GM19463 (cell line): ENCODE data around the gene BASP1.
"Not testable (repeated sequence)": the region's sequence is repeated elsewhere in the genome, so short reads cannot be mapped to it uniquely, and the experiment has no call there.

Source experiments
- ATAC-seq: cut with Tn5 transposase; IDR thresholded peaks from one replicate; pipeline ENCODE4 v1.9.1; 2021; ENCODE audit warnings: mild to moderate bottlenecking, moderate library complexity; ENCODE audit not compliant: unreplicated experiment

The BASP1 gene

DNA sequence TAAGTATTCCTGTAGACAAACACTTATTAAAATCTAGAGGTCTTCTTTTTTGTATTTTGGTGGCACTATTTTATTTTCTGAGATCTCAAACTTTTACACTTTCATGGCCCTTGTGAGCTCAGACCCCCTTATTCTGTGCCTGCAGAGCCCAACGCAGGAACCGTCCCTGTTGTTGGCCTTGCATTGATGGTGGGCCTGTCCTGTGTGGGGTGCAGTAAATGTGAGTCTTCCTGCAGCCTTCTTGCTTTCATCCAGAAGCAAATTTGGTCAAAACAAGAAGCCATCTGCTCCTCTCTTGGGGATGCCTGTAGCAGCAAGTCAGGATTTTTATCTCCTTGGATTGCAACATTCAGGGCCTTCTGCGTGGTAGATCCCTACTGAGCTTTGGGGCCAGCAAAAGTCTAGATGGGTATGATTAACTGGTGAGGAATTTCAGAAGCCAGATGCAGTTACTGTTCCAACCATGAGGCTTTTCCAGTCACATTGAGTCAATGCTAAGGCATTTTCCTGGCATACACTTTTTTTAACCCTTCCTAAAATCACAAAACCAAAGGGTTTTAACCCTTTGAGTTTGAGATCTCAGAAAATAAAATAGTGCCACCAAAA is 31.7 kb downstream of the BASP1 start:
- no peak for ATAC-seq

DNA sequence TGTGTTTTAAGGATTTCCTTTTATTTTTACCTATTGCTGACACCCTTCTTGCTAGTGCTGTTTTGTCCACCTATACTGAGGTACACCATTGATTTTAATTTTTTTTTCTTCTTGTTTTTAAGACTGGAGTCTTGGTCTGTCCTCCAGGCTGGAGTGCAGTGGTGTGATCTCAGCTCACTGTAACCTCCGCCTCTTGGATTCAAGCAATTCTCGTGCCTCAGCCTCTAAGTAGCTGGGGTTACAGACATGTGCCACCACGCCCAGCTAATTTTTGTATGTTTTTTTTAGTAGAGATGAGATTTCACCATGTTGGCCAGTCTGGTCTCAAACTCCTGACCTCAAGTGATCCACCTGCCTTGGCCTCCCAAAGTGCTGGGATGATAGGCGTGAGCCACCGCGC is 32.4 kb downstream of the BASP1 start:
- not testable (repeated sequence) for ATAC-seq

DNA sequence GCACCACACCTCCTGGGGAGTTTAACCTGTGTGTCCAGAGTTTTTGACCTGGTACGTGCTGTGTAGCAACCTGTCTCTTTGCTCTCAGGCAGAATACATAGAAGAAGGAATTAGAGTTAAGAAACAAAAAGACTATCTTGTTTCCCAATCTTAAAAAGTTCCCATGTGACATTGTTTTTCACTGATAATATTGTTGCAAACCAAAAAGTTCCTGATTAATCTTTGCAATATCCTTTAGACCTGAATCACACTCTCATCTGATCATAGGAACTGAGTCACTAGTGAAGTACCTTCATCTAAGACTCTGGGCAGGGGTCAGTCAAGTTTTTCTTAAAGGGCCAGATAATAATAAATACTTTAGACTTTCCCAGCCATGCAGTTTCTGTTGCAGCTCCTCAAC is 35.1 kb downstream of the BASP1 start:
- ATAC-seq, result no peak

DNA sequence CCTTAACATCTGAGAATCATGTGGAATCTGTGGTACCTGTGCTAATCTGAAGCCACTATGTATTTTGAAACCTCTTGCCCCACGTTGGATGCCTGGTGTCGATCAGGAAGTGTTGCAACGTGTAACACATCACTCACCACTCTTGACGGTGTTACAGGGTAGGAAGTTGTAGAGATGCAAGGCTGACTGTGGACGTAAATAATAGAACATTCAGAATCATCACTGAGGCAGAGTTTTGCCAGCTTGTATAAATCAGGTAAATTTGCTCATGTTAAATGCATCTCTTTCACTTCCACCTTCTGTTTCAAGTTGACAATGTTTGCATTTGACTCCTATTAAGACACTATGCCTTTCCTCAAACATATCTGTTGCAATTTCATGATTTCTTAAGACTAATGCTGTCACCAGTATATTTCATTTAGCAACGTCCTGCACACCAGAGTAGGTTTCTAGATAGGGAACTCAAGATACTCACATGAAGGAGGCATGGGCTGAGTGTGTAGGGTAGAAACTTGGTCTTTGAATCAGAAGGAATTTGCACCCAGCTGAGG is 38.1 kb downstream of the BASP1 start:
- no peak for ATAC-seq

DNA sequence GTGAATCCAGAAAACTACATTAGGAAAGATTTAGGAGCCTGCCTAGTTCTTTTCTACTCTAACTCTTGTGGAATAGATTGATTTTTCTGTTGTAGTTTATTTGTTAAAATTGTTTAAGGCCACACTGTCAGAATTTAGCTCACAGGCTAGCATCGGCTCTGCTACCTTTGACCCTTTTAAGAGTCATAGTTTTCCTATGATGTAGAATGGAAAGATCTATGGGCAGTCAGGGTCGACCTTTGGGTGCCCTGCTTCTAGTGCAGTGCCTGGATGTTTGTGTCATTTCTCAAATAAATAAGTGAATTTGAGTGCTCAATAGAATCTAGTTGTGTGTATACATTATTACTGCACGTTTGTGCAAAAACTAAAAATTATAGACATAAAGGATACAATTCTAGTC is 38.7 kb downstream of the BASP1 start:
- ATAC-seq, result no peak

- ATAC-seq, result no peak
Measured at GRCh38 chr5:17256839-17257238, 39.4 kb downstream of the BASP1 start.

DNA sequence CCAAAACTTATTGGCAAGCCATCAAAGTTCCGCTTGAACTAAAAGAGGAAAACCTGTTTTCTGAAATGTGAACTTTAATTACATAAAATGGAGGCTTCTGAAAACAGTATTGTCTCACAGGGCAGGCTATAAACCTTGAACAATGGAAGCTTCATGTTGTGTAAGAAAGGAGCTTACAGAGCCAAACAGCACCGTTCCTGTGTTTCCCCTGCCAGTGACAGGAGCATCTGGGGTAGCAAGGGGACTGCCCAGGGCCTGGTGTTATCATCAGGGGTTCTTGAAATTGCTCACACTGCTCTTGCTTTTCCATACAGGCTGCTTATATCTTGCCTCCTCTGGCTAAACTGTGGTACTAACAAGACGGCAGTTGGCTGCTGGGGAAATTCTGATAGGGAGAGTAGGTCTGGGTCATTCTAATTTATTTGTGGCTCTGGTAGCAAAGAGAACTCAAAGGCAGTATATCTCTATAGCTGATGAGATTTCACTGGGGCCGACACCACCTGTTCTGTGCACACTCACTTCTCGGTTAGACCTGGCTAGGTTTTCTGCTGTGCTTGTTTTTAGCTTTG is 40.4 kb downstream of the BASP1 start:
- peak; percentile 84 for ATAC-seq

GRCh38 chr5:17258431-17258830 is 41.0 kb downstream of the BASP1 start:
- no peak for ATAC-seq

GRCh38 chr5:17259012-17259411 is 41.6 kb downstream of the BASP1 start:
- ATAC-seq, result not testable (repeated sequence)

GRCh38 chr5:17259630-17260257 is 42.3 kb downstream of the BASP1 start:
- ATAC-seq, result no peak

- ATAC-seq, result no peak
Measured at GRCh38 chr5:17260549-17260948, 43.1 kb downstream of the BASP1 start.

- ATAC-seq, result no peak
Measured at GRCh38 chr5:17261075-17261474, 43.6 kb downstream of the BASP1 start.

GRCh38 chr5:17265041-17265440 is 47.6 kb downstream of the BASP1 start:
- no peak for ATAC-seq

- ATAC-seq, result peak; percentile 62
Measured at GRCh38 chr5:17267106-17267505, 49.7 kb downstream of the BASP1 start.

- peak; percentile 70 for ATAC-seq
Measured at GRCh38 chr5:17269201-17269600, 51.8 kb downstream of the BASP1 start.

DNA sequence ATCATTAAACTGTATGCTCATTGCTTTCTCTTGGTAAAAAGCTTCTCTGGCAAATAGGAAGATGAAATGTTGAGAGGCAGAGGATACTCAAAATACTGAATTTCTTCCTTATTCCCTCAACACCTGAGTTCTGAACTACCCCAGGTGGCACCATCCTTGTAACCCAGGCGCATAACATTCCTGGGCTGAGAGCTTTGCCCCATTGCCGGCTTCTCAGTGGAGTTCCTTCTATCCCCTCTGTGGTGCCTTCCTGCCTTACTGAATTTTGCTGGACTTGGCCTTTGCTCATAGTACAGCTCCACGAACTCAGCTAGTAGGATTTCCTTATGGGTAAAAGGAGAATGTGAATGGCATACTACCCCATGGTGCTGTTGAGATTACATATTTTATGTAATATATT is 54.7 kb downstream of the BASP1 start:
- ATAC-seq, result no peak

DNA sequence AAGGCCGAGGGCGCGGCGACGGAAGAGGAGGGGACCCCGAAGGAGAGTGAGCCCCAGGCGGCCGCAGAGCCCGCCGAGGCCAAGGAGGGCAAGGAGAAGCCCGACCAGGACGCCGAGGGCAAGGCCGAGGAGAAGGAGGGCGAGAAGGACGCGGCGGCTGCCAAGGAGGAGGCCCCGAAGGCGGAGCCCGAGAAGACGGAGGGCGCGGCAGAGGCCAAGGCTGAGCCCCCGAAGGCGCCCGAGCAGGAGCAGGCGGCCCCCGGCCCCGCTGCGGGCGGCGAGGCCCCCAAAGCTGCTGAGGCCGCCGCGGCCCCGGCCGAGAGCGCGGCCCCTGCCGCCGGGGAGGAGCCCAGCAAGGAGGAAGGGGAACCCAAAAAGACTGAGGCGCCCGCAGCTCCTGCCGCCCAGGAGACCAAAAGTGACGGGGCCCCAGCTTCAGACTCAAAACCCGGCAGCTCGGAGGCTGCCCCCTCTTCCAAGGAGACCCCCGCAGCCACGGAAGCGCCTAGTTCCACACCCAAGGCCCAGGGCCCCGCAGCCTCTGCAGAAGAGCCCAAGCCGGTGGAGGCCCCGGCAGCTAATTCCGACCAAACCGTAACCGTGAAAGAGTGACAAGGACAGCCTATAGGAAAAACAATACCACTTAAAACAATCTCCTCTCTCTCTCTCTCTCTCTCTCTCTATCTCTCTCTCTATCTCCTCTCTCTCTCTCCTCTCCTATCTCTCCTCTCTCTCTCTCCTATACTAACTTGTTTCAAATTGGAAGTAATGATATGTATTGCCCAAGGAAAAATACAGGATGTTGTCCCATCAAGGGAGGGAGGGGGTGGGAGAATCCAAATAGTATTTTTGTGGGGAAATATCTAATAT is 58.1 kb downstream of the BASP1 start:
- ATAC-seq, result no peak

GRCh38 chr5:17276445-17276844 is 59.0 kb downstream of the BASP1 start:
- peak; percentile 48 for ATAC-seq

GRCh38 chr5:17277907-17278306 is 60.5 kb downstream of the BASP1 start:
- peak; percentile 42 for ATAC-seq

DNA sequence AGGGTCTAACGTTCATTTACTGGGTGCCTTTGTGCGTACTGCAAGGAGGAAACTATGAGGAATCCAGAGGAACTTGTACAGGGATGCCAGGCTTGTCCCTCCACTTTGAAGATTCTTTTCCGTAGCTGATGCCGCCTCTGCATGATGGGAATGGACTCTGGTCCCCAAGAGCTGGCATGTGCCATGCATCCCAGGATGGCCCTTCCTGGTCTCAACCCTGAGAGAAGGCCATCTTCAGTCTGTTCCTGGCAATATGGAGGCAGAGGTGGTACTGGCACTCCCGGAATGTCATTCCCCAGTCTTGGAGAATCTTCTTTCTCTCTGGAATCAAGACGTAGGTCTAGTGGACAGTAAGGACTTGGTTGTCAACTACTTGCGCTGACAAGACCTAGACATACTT is 61.5 kb downstream of the BASP1 start:
- ATAC-seq, result no peak

DNA sequence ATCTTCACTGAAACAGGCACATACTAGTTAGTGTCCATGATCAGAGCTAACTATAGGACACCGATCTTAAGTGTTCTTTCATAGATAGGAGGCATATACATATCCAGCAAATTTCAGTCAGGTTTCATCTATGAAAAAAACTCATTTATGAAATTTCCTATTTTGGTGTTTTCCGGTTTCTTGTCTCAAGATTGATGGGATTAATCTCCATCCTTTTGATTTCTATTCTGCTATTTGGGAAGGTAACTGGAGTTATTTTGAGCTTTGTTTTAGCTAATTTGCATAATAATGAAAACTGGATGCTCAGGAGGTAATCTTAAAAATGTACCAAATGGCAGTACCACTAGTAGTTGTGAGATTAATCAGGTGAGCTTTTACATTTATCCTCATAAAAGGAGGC is 62.1 kb downstream of the BASP1 start:
- ATAC-seq, result no peak
